MCF 10A (cell line): ENCODE results near the gene ETV3. TPM values are rescaled to one million over a fixed set of nuclear protein-coding genes. Genes with fewer than 3 reads are reported as not detected.
A peak's percentile ranks its signal among the peaks of the same experiment; 100 is the strongest.

Experiments
- BruUV-seq: library from RNA; stranded (reverse); fragments of 400-500 nt; replicated peaks from 2 replicates; lab custom pipeline; 2021; lab: Mats Ljungman, UMichigan
- CTCF ChIA-PET: fragments of 300-600 bp; sonication (Branson Sonifier 250); formaldehyde crosslinking; extraction: SDS; loops from one replicate; lab custom pipeline; 2021; ENCODE audit warnings: antibody characterized with exemption, inconsistent platforms; lab: Yijun Ruan, JAX
- POLR2A ChIA-PET: fragments of 300-600, 350-650 bp; sonication (Branson Sonifier 250); formaldehyde crosslinking; extraction: SDS; loops from one replicate; lab custom pipeline; 2020; ENCODE audit warnings: antibody characterized with exemption, inconsistent platforms; lab: Yijun Ruan, JAX
- DNase-seq: peaks from one replicate; pipeline ENCODE4 v3.0.0-alpha.2; 2018; ENCODE audit not compliant: unreplicated experiment
- H3K27ac Mint-ChIP-seq: one replicate; pipeline ENCODE4 v1.8.0; 2022; ENCODE audit warnings: mild to moderate bottlenecking, low read depth, mixed read lengths; ENCODE audit not compliant: unreplicated experiment
- H3K27me3 Mint-ChIP-seq: one replicate; pipeline ENCODE4 v1.8.0; 2022; ENCODE audit warnings: mixed read lengths; ENCODE audit not compliant: insufficient read depth, unreplicated experiment
- H3K36me3 Mint-ChIP-seq: one replicate; pipeline ENCODE4 v1.8.0; 2022; ENCODE audit warnings: mild to moderate bottlenecking, moderate library complexity, mixed read lengths; ENCODE audit not compliant: insufficient read depth, unreplicated experiment
- H3K4me1 Mint-ChIP-seq: one replicate; pipeline ENCODE4 v1.8.0; 2022; ENCODE audit warnings: mixed read lengths; ENCODE audit not compliant: insufficient read depth, unreplicated experiment
- H3K4me3 Mint-ChIP-seq: one replicate; pipeline ENCODE4 v1.8.0; 2022; ENCODE audit warnings: mild to moderate bottlenecking, moderate library complexity, mixed read lengths; ENCODE audit not compliant: unreplicated experiment
- H3K9me3 Mint-ChIP-seq: one replicate; pipeline ENCODE4 v1.8.0; 2022; ENCODE audit warnings: mixed read lengths; ENCODE audit not compliant: unreplicated experiment
- CTCF ChIP-seq: fragments of 200-600 bp; IDR thresholded peaks from one replicate; pipeline ENCODE4 v1.8.0; 2022; ENCODE audit warnings: antibody characterized with exemption, mild to moderate bottlenecking; ENCODE audit not compliant: unreplicated experiment
- intact Hi-C: fragments of 100-400 bp; cut with micrococcal nuclease; formaldehyde crosslinking; loops from 2 replicates; pipeline ENCODE4 v1.14.1; 2022
- total RNA-seq: library from RNA; stranded (reverse); gene quantifications from 2 replicates; pipeline ENCODE4 v1.2.3, GENCODE V29; 2022

Gene ETV3
- total RNA-seq, 1 experiment from 2014 or later = 28.6 TPM

- no peaks in the 10 kb centered on the region for H3K27me3 Mint-ChIP-seq
- intact Hi-C loops = no loop called here
- H3K36me3 Mint-ChIP-seq = peaks cover 81% of the 10 kb centered on the region
- H3K27ac Mint-ChIP-seq = no peak overlapping the region
- H3K4me3 Mint-ChIP-seq = no peak overlapping the region
- H3K4me1 Mint-ChIP-seq = no peaks in the 10 kb centered on the region
- DNase-seq = peak; percentile 17
- no peaks in the 10 kb centered on the region for H3K9me3 Mint-ChIP-seq
- ChIA-PET POLR2A (no interaction called here), CTCF (interaction anchor here (0.7 to 6.2 kb wide), 6 partner anchors 12 to 1377 kb away, joined by 4 to 53 read pairs (median 9); no protein-coding TSS in a partner anchor)
- no TSS peak for BruUV-seq
- TF ChIP-seq CTCF = no peak
Measured at GRCh38 chr1:157124855-157125254, 13.3 kb downstream of the ETV3 start.

- H3K36me3 Mint-ChIP-seq = peaks cover 28% of the 10 kb centered on the region
- no peak for DNase-seq
- no peaks in the 10 kb centered on the region for H3K9me3 Mint-ChIP-seq
- intact Hi-C loops = no loop called here
- H3K27ac Mint-ChIP-seq = no peak overlapping the region
- no TSS peak for BruUV-seq
- TF ChIP-seq CTCF = no peak
- H3K4me1 Mint-ChIP-seq = no peaks in the 10 kb centered on the region
- ChIA-PET CTCF (interaction anchor here (0.5 to 1.6 kb wide), 3 partner anchors 29 to 280 kb away, joined by 3 to 8 read pairs (median 4); no protein-coding TSS in a partner anchor), POLR2A (no interaction called here)
- H3K27me3 Mint-ChIP-seq = no peaks in the 10 kb centered on the region
- H3K4me3 Mint-ChIP-seq = no peak overlapping the region
Measured at GRCh38 chr1:157119448-157119847, 18.7 kb downstream of the ETV3 start.

- BruUV-seq = no TSS peak
Measured at GRCh38 chr1:157119008-157119407, 19.2 kb downstream of the ETV3 start.

GRCh38 chr1:157117527-157118057, 20.6 kb downstream of the ETV3 start:
- intact Hi-C loops = no loop called here
- DNase-seq = no peak
- no peak overlapping the region for H3K4me3 Mint-ChIP-seq
- no peaks in the 10 kb centered on the region for H3K9me3 Mint-ChIP-seq
- no TSS peak for BruUV-seq
- no peak overlapping the region for H3K27ac Mint-ChIP-seq
- H3K4me1 Mint-ChIP-seq = no peaks in the 10 kb centered on the region
- TF ChIP-seq CTCF = no peak
- H3K36me3 Mint-ChIP-seq = peaks cover 9% of the 10 kb centered on the region
- peaks cover 13% of the 10 kb centered on the region for H3K27me3 Mint-ChIP-seq
- ChIA-PET CTCF (interaction anchor here (0.7 to 6.4 kb wide), 4 partner anchors 18 to 39 kb away, joined by 3 to 35 read pairs (median 19); no protein-coding TSS in a partner anchor), POLR2A (no interaction called here)

More at GRCh38 chr1:157119008-157119407, 19.2 kb downstream of the ETV3 start:
- H3K4me3 Mint-ChIP-seq = no peak overlapping the region
- DNase-seq = no peak
- no peaks in the 10 kb centered on the region for H3K27me3 Mint-ChIP-seq
- no peaks in the 10 kb centered on the region for H3K9me3 Mint-ChIP-seq
- ChIA-PET POLR2A (no interaction called here), CTCF (interaction anchor here (0.5 to 1.6 kb wide), 3 partner anchors 29 to 280 kb away, joined by 3 to 8 read pairs (median 4); no protein-coding TSS in a partner anchor)
- H3K27ac Mint-ChIP-seq = no peak overlapping the region
- H3K4me1 Mint-ChIP-seq = no peaks in the 10 kb centered on the region
- intact Hi-C loops = no loop called here
- TF ChIP-seq CTCF = no peak
- H3K36me3 Mint-ChIP-seq = peaks cover 23% of the 10 kb centered on the region
